ENCODE measurements around the gene ODAD3.
"Not testable (repeated sequence)": the region's sequence is repeated elsewhere in the genome, so short reads cannot be mapped to it uniquely, and the experiment has no call there.

ODAD3 gene

DNA sequence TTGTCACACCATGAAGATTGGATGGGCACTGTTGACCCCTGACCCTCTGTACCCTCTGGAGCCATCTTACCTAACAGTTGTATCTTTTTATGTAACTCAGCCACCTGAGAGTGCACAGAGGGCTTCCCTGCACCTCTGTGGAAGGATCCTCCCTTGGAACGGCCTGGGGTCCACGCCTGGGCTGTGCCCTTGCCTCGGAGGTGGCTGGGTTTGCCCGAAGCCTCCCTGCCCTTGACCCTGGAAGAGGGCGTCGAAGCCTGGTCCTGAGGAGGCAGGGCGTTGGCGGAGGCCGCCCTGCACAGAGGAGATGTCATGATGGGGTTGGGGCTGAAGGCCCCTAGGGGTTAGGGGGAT is 241 bp downstream of the ODAD3 start:
- DNase-seq: no peak

DNA sequence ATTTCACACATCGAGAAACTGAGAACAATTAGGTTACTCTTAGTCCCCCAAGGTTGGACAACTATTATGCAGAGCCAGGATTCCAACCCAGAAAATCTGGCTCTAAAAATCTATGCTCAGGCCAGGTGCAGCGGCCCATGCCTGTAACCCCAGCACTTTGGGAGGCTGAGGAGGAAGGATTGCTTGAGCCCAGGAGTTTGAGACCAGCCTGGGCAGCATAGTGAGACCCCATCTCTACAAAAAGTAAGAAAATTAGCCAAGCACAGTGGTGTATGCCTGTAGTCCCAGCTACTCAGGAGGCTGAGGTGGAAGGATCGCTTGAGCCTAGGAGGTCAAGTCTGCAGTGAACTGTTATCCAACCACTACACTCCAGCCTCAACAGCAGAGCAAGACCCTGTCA is 1.4 kb downstream of the ODAD3 start:
- not testable (repeated sequence) for DNase-seq

DNA sequence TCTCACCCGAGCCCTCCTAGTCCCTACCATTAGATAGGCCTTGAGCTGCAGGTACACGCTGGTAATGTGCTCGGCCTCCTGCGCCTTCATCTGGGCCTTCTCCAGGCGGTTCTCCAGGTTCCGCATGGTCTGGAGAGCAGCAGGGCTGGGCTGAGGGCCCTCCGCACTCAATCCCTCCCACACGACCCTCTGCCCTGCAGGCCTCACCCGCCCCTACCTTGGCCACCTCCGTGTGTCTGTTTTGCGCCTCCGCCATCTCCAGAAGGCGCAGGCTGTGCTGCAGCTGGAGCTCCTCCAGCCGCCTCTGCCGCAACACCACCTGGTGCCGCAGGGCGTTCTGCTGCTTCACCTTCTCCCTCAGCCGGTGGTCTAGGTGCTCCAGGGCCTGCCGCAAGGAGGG is 8.3 kb downstream of the ODAD3 start:
- no peak for DNase-seq

DNA sequence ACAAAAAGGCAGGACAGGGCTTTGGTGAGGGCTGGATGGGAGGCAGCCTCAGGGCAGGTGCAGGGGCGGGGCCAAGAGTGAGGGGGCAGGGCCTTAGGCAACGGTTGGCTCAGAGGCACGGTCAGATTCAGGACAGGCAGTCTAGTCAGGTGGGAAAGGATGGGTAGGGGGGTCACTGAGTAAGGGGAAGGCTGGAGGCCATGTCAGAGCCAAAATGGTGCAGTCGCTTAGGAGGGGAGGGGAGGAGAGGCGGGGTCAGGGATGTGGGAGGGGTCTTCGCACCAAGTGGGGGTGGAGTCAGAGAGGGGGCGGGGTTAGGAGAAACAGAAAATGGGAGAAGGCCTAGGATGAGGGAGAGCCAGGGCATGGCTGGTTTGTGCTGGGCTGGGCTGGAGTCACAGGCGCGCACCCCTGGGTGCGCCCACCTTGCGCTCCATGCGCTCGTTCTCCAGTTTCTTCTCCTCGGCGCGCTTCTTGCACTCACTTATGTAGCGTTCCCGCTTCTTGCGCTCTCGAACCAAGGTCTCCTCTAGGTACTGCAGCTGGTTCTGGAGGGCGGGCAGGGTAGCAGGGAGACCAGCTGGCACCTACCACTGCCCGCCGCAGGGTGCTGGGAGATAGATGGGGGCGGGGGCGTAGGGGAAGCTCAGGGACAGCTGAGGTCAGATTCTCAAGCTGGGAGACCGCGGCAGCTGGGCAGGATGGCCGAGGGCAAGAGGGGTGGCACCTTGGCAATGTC is 9.0 kb downstream of the ODAD3 start:
- DNase-seq: no peak

DNA sequence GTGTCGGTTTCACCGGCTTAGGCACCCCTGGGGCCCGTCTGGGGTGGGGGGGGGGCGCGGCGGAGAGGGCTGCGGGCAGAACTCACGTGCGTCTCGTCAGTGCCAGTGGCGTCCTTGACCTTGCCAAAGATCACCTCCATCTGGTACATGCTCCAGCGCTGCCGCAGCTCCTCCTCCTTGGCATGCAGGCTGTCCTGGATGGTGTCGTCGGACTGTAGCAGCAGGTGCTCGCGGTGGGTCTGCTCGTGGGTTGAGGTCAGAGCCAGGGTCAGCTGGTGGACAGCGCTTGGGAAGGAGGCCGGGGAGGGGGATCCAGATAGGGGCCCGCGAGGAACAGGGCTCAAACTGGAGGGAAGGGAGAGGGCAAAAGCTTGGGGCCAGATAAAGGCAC is 11.1 kb downstream of the ODAD3 start:
- DNase-seq: no peak

DNA sequence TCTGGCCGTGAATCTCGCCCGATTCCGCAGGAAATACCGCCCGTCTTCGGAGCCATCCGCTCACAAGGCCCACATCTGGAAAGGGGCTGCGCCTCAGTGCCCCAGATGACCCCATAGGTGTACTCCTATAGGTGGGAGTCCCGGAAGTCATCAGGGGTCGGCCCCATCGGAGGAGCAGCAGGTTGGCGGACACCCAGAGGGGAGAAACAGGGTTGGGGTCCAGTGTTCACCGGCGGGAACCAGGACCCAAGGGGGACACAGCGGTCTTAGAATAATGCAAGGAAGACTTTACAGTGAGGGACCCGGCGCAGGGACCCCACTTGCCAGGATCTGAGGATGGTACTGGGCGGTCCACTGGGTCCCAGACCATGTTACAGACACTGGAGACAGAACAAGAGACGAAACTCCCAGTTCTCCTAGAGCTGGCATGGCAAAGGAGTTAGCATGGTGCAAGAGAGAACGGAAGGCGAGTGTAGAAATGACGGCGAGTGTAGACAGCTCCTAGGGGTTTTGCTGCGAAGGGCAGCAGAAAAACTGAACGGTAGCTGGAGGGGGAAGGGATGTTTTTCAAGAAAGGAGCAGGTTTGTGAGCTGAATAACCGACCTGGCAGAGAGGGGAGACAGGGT is 11.6 kb downstream of the ODAD3 start:
- DNase-seq: no peak

DNA sequence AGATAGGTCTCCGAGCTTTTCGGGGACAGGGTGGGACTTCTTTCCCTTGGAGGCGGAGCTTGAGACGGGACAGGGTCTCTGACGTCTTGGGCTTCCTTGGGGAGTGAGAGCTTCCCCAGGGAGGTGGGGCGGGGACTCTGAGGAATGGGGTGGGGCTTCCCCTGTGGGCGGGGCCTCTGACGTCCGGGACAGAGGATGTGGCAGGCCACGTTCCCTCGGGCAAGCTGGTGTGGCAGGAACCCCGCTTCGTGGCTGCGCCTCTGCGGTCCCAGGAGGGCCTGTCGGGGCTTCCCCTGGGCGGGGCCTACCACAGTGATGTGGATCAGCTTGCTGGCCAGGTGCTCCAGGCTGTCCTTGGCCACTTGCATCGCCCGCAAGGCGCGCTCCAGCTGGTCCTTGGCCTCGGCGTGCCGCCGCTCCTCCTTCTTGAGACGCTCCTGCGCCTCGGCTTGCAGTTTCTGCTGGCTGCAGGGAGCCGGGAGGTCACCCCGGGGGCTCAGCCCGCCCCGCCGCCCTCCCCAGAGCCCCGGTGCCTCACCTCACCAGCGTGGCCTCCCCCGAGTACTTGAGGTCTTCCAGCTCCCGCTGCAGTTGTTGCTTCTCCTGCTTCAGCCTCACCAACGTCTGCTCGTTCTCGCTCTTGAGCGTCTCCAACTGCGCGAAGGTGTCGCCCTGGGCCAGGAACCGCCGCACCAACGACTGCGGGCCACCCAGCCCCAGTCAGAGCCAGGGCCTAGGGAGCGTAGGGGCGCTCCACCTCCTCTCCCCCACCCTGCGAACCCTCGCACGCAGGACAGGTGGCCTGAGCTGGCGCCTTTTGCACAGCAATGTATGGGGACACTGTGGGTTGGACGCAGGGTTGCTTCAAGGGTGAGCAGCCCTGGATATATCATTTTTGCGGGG is 12.5 kb downstream of the ODAD3 start:
- peak; percentile 36 for DNase-seq

DNA sequence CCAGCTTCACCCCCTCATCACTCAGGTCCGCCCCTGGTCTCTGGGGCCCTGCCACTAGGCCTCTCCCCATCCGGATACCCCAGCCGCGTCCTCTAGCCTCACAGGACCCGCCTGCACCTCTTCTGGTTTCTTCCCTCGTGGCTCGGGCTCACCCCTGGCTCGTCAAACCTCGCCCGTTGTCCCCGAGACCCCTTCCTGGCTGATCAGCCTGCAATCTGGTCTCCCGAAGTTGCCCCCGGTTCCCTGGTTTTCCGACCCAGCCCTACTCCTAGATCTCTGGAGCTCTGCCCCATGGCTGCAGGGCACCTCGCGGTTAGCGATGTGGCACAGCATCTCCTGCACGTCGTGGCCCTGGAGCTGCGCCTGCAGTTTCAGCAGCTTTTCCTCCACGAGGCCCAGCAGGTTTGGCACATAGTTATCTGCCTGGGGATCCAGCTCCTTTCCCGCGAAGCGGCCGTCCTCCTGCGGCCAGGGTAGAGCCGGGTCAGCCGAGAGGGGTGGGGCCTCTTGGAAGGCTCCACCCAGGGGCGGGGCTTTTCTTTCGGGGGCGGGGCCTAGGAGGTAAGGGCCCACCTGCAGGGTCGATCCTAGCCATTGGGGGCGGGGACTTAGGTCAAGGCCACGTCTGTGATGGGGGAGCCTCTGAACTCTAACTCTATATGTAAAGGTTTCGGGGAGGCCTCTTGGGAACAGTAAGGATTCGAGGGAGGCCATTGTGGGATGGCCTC is 13.4 kb downstream of the ODAD3 start:
- DNase-seq: no peak

DNA sequence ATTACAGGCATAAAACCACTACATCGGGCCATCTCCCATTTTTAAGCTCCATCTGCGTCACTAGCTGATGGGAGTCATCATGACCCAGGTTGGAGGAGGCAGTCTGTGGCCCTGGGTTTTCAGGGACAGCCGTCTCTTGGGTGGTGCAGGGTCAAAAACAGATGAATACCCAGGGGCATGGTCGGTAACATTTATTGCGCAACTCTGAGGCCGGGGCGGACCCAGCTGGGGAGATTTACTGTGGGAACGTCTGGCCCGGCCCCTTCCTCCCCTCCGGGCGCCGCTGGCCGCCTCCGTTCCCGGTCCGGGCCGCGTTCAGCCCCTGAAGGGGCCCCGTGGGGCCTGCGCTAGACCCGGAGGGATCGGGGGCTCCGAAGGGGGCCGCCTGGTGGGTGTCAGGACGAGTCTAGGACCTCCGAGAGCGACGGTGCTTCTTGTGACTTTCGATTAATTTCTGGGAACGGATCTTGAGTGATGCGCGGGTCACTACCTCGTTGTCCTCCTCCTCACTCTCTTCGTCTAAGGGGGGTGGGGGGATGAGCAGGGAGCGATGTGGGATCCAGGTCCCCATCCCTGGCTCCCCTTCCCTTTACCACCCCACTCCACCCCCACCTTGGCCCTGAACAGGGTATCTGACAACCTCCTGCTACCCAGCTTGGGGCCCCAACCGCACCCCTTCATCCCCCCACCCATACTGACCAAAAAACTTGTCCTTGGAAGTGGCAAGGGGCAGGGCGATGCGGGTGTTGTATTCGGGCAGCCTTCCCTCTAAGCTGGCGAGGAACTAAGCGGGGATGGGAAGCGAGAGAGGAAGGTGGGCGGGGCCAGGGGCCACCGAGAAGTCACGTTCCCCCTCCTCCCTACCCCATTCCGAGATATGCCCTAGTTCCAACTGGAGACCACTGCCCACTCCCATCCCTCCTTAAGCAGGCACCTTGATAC is 14.2 kb downstream of the ODAD3 start:
- DNase-seq: no peak

DNA sequence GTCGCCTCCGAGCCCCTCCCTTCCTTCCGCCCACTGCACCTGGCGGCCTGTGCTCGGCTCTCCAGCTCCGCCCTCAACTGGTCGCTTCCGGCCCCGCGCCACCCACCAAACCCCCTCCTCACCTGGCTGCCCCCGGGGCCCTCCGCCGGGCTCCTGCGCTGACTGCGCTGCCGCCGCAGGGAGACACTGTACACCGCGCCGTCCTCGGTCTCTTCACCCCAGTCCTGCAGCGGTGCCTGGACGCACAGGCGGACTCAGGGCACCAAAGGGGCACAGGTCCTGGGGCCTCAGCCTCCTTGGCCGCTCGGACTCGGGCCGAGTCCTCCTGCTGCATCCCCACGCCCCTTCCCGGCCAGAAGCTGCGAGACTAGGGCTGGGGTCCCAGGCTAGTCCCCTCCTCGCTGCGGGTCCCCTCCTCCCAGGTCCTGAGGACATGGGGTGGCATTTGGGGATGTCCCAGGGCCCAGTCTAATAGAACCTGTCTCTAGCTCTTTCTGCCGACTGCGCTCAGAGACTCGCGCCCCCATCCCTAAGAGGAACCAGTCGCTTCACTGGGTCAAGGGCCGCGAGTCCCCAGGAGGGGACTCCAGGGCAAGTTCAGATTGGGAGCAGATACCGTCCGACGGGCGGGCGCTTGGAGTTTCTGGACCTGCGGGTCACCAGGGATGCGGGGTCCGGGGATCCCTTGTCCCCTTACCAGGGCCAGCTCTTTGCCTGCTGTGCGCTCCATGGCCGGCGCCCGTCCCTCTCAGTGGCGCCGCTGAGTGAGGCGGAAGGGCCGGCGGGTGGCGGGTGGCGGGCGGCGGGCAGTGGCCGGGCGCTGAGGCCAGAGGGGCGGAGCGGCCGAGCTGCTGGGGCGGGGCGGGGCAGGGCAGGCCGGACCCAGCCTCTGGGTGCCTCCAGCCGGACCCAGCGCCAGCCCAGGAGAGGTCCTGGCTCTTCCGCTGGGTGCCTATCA is 16.1 kb downstream of the ODAD3 start, which contains the start of gene RGL3:
Gene RGL3, minus strand, starts transcription at position 766 of the 958 bp plus-strand sequence. Its CDS starts 36 bp downstream, at position 730.
- DNase-seq: no peak

DNA sequence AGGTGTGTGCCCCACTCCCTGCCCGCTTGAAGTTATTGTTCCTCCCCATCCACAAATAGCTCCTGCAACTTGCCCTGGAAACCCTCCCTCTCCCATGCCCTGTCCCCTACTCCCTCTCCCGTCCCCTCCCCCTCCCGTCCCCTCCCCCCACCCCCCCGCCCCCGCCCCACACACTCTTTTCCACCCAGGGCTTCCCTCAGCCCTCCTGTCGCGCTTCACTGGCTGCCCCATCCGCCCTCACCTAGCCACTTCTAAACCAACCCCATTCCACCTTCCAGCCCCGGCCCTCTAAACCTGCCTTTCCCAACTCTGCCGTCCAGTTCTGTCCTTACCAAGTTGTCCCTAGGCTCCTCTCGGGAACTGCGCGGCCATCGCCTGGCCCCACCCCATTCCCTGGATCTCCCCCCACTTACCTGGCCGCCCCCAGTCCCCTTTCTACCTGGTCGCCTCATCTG is 16.8 kb downstream of the ODAD3 start:
- no peak for DNase-seq

DNA sequence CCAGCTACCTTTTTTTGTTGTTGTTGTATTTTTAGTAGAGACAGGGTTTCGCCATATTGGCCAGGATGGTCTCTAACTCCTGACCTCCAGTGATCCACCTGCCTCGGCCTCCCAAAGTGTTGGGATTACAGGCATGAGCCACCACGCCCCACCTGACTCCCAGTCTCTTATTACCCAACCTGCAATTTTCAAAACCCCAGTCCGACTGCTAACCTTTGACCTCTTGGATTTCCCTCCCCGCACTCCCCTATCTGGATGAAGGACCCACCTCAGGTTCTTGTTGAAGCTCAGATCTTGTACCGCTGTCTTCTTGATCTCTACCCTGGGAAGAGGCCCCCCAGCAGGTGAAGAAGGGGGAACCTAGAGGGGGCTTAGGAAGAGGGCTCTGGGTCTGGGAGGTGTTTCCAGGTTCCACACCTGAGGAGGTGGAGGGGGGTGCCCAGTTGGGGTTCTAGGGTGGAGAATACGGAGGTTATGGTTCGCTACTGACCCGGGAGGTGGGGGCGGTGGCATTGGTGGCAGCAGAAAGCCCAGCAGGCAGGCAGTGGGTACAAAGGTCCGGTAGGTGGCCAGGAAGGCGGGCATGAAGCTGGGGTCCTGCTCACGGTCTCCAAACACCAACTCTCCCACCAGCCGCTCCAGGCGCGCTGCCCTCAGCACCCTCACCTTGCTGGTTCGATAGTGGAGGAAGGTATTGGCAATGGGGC is 18.4 kb downstream of the ODAD3 start:
- DNase-seq: no peak

DNA sequence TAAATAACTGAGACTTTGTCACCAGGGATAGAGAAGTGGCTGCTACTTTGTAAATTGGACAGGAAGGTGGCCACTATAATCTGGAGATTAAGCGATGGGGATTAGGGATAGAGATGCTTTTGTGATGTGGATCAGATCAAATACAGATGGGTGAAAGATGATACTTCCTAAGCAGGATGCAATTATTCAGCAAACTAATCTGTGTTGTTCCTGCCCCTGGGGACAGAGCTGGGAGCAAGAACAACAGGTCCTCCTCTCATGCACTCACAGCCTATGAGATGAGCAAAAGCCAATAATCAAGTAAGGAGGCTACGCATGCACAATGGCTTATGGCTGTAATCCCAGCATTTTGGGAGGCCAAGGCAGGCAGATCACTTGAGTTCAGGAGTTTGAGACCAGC is 20.4 kb downstream of the ODAD3 start:
- DNase-seq: no peak

DNA sequence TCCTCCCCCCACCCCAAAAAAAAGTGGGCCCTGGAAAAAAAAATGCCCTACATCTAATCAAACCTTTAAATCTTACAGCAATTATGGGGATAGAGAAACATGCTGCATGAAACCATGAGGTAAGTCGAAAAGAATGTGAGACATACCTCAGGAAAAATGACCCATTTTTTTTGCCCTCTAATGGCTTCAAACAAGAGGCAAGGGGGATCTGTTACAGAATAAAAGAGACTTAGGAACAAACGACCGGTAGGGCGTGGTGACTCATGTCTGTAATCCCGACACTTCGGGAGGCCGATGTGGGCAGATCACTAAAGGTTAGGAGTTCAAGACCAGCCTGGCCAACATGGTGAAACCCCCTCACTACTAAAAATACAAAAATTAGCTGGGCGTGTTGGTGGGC is 24.2 kb downstream of the ODAD3 start:
- no peak for DNase-seq

DNA sequence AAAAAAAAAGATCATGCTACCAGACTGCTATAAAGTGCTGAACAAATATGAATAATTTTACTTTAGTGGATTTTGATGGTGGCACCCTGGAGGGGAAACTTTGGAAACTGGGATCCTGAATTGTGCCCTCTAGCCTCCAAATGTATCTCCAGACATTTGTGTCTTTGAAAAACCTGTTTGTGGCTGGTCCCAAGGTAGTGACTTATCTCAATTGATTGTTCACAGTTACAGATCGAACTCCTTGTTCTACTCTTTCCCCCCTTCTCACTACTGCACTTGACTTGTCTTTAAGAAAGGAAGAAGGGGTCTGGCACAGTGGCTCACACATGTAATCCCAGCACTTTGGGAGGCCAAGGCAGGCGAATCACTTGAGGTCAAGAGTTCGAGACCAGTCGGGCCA is 26.3 kb downstream of the ODAD3 start:
- no peak for DNase-seq

DNA sequence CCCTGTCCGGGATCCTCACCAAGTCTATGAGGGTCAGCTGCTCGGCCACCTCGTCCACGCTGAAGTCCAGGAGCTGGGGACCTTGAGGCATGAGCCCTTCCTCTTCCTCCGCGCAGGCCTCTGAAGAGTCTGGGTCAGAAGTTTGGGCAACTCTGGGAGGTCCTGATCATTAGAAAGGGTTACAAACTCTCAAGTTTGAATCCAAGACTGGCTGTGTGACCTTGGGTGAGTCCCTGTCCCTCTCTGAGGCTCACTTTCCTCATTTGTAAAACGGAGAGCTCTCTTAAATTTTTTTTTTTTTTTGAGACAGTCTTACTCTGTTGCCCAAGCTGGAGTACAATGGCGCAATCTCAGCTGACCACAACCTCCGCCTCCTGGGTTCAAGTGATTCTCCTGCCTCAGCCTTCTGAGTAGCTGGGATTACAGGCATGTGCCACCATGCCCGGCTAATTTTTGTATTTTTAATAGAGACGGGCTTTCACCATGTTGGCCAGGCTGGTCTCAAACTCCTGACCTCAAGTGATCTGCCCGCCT is 28.2 kb downstream of the ODAD3 start:
- DNase-seq: not testable (repeated sequence)

DNA sequence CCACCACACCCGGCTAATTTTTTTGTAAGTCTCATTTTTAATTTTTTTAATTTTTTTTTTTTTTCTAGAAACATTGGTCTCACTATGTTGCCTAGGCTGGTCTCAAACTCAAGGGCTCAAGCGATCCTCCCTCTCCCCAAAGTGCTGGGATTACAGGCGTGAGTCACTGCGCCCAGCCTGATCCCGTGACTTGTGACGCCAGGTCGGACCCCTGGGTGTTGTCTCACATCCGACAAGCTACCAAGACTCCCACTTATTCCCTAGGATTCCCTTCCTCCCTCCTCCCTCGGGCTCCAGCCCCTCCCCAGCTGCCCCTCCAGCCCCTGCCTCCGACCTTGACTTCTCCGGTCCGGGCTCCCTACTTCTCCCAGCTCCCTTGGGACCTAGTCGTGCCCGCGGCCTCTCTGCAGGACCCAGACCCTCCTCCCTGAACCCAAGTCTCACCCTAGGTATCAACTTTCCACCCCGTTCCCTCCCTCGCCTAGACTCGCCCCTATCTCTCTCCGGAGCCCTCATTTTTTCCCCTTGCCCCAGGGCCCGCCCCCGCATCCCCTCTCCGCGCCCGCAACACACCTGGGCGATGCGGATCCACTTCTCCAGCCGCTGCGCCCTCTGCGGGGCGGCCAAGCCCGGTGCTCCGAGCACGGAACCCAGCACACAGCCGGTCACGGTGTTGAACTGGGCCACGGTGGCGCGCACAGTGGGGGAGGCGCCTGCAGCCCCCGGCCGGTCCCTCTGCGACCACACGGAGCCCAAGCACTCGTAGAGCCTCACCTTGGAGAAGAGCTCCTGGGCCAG is 28.9 kb downstream of the ODAD3 start:
- no peak for DNase-seq

DNA sequence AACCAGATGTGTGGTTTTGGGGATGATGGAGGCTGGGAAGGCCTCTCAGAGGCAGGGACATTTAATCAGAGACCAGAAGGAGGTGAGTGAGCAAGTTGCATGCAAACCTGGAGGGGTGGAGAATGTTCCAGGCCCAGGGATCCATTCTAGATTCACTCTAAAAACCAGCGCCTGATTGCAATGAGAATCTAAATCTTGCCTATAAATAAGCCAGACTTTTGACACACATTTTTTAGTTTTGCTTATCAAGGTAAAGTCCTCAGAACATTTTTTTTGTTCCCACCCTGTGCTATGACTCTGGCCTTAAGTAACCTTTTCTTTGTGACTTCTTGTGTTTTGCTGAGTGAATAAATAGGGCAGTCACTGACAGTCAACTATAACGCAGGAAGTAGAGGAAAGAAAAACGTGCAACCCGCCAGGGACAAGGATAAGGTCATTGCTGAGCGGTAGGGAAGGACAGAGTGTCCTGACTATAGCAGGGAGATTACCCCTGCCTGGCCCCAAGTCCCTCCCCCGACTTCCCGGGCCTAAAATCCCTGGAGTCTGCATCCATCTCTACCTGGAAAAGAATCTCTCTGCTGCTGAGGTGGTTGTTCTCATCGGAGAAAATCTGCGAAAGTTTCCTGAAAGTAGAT is 30.2 kb downstream of the ODAD3 start:
- no peak for DNase-seq

Data from T1000 (cell line).